CD4-positive, alpha-beta T cell treated with Interleukin-6 at 100 ng/mL for 8 hours (primary cell): ENCODE results near the gene CFAP100.

Source experiments
- DNase-seq: peaks from one replicate; pipeline ENCODE4 v3.0.0-alpha.2; 2020; ENCODE audit warnings: mixed read lengths, low spot score

CFAP100 gene

GRCh38 chr3:126356373-126357264 is 38.1 kb upstream of the CFAP100 start:
- no peak for DNase-seq

GRCh38 chr3:126357295-126358037 is 37.2 kb upstream of the CFAP100 start, which contains the start of gene KLF15:
Gene KLF15, minus strand, starts transcription at chr3:126357408. Its CDS starts 4,486 bp downstream, at chr3:126352922.
- peak; percentile 69 for DNase-seq

DNA sequence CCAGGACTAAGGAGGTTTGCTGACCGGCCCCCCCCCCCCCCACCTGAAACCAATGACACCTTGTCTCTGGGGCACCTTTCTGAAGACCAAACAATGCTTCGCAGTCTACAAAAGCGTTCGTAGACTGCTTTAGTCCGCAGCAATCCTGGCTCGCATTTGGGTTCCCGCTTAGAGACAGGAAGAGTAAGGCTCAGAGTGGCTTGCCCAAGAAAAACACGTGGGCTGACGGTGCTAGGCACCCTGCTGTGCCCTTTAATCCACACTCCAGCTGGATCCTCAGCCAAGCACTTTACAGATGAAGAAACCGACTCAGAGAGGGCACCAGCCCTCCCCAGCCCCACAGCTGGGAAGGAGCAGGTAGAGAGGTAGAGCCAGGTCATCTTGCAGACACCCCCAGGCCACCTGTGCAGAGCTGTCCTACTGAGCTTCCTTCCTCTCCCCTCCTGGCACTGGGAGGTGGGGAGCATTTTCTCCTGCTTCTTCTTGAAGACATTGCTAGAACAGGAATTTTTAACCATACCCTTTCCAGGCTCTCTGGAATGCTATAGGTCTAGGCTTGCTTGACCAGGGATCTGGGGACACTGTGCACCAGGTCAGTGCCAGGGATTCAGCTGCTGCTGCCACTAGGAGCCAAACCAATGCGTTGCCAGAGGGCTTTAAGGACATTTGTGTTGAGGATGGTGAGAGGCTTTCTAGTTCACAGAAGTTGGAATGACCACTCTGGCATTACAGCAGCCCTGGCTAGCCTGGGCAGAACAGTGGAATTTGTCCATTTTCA is 36.5 kb upstream of the CFAP100 start:
- no peak for DNase-seq

- no peak for DNase-seq
These were observed 35.9 kb upstream of the CFAP100 start for GRCh38 chr3:126358816-126359181.

GRCh38 chr3:126360046-126360713 is 34.5 kb upstream of the CFAP100 start:
- no peak for DNase-seq

- no peak for DNase-seq
These were observed 34.0 kb upstream of the CFAP100 start for GRCh38 chr3:126360714-126361060.

- no peak for DNase-seq
These were observed 33.5 kb upstream of the CFAP100 start for GRCh38 chr3:126361211-126361610.

GRCh38 chr3:126364130-126364695 is 30.5 kb upstream of the CFAP100 start:
- no peak for DNase-seq

DNA sequence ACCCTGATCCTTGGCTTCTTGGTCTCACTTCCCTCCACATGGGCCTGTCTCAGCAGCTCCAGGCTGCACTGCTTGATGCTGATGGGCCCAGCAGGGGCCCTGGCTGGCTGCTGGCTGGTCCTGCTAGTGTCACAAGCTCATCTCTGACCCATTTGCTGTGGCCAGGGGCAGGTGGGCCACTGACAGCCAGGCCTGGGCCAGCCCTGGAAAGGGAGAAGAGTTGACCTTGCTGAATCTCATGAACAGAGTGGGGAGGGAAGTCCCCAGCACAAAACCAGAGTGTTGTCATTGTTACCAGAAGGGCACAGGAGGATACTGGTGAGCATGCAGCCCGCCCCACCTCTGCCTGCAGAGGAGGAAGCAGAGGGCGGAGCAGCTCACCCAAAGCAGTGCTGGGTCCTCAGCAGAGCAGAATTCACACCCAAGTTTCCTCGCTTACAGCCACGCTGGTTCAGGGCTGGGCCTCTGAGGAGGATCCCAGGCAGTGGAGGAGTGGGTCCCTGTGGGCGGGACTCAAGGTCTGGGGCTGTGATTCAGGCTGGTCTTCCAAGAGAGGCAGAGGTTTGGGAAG is 29.9 kb upstream of the CFAP100 start:
- no peak for DNase-seq

DNA sequence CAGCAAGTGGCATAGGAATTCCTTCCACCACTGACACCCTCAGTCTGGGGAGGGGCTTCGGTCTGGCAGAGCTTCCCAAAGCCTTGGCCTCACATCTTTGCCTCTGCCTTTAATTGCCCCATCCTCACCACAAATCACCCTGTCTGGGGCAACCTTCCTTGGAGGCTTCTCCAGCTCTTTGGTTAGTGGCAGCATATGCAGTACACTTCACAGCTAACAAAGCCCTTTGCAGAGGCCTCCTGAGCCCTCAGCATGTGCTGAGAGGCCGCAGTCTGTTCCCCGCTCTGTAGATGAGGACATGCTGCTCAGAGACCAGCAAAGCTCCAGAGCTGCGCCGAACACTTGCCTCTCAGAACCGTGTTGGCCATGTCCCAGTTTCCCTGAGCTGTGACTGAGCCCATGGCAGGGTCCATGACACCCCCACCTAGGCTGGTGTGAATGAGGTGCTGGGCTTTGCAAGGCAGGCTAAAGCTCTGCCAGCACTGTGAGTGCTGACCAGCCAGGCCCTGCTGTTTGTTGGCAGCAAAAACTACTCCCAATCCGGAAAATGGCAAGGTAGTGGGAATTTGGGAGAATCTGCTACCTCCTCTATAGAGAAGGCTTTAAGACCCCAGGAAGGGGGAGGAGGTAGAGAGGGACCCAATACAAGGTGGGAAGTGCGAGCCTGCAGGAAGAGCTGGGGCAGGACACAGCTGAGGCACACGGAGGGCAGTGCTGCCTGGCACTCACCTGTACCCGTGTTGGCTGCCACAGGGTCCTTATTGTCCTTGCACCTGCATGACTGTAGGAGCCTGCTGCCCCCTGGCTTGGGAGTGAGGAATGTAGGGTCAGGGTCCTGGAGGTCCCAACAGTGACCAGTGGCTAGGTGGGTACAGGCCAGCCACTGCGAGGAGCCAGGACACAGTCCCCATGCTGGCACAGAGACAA is 29.1 kb upstream of the CFAP100 start:
- DNase-seq = no peak

DNA sequence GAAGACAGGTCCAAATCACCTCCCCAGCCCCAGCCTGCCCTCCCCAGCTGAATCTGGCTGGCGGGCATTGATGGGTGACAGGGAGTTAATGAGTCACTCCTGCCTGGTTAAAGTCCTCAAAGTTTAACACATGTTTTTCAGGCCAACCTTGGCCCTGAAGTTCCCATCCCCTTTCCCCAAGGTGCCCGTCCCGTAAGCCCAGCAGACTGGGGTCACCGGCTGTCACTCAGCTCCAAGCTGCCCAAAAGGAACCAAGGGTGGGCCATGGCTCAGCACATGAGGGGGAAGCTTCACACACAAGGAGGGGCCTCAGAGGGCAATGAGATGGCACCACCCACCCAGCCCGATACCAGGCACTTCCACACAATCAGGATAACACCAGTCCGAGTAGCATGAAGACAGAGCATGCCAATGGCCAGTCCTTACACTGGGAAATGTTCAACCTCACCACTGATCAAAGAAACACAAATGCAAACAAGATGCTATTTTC is 27.3 kb upstream of the CFAP100 start:
- DNase-seq = no peak

- no peak for DNase-seq
These were observed 25.2 kb upstream of the CFAP100 start for GRCh38 chr3:126369490-126369889.

- DNase-seq = no peak
These were observed 24.7 kb upstream of the CFAP100 start for GRCh38 chr3:126370055-126370454.

DNA sequence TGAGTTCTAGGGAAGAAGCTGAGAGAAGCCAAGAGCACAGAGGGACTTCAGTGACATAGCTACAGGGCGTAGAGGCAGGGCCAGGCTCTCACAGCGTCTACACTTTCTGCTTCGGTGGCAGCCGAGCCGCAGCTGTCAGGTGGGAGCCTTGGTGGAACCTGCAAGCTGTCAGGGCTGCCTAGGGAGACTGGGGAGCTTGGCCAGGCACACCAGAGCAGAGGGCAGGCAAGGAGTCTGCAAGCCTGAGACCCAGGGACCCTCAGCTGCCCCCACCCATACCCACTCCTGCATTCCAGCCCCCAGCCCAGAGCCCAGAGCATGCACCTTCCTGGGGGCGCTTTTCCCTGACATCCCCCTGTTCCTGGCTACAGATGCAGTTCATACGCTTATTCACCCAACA is 24.1 kb upstream of the CFAP100 start:
- DNase-seq = no peak

GRCh38 chr3:126371096-126371705 is 23.5 kb upstream of the CFAP100 start:
- no peak for DNase-seq

- DNase-seq = no peak
These were observed 22.1 kb upstream of the CFAP100 start for GRCh38 chr3:126372413-126373145.

DNA sequence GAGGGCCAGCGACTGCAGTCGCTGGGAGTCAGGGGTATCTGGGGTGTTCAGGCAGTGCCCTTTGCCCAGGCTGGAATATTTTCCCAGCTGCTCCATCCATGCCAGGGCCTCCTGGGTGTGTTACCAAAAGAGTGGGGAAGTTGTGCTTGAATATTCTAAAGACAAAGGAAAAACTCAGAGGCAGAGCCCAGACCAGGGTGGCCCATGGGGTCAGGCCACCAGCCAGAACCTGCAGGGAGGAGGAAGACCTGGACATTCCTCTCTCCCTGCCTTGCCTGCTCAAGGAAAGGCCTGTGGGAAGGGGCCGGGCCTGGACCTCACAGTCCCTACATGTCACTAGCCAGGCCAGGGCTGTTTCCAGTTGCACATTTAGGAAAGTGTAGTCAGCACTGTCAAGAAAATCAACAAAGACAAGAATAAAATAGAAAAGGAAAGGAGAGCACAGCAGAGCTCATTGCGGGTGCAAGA is 21.5 kb upstream of the CFAP100 start:
- DNase-seq = no peak

DNA sequence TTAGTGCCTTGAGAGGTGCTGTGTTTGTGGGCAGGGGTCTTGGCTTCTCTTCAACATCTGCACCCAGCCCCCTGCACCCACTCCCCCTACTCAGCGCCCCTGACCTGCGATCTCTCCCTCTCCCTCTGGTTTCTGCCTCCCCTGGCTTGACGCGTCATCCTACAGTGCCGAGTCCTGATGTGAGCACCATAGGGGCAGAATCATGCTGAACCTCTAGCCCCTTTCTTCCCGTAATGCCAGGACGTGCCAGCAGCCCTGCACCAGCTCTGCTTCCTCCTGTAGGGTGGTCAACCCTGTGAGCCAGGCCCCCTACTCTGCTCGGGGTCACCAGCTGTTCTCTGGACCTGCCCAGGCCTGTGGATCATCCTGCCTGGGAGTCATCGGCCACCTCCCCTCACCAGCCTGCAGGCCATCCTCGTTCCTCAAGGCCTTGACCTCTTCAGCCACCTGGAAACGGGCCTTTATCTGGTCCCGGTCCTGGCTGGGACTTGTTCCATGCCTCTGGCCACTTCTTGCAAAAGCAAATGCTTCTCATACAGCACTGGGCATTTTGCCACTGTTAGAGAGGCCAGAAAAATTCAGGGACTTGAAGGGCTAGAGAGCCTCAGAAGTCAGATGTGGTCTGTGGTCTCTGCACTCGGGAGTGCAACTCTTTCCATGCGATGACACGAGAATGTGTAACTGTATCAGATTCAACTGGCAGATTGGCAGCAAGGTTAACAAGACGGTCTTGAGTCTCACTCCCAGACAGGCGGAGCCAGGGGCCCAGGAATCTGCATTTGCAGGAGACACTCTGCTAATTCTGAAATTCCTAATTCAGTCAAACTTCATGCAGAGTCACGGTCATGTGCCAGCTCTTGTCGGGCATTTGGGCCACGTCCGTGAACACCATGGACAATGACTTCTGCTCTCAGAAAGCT is 20.8 kb upstream of the CFAP100 start:
- no peak for DNase-seq
